Testis (tissue), 2 donors: Measurements from ENCODE around the gene CEBPE.

Experiments
- POLR2A ChIP-seq: fragments of 450-650 bp; IDR thresholded peaks from one replicate; pipeline ENCODE4 v1.6.1; 2017; ENCODE audit warnings: antibody characterized with exemption, mild to moderate bottlenecking, moderate library complexity
- TF ChIP-seq, protein P1 (sequence below), 3 experiments: fragments of 450-650 bp in 2 of 3; fragments of 200-600 bp in 1 of 3; sonication (generic) in 1 of 3; IDR thresholded peaks; one replicate each; pipeline ENCODE4 v1.5.1; 2016 to 2019; ENCODE audit warnings: antibody characterized with exemption in 3 of 3, mild to moderate bottlenecking in 2 of 3, moderate library complexity in 1 of 3

DNA sequence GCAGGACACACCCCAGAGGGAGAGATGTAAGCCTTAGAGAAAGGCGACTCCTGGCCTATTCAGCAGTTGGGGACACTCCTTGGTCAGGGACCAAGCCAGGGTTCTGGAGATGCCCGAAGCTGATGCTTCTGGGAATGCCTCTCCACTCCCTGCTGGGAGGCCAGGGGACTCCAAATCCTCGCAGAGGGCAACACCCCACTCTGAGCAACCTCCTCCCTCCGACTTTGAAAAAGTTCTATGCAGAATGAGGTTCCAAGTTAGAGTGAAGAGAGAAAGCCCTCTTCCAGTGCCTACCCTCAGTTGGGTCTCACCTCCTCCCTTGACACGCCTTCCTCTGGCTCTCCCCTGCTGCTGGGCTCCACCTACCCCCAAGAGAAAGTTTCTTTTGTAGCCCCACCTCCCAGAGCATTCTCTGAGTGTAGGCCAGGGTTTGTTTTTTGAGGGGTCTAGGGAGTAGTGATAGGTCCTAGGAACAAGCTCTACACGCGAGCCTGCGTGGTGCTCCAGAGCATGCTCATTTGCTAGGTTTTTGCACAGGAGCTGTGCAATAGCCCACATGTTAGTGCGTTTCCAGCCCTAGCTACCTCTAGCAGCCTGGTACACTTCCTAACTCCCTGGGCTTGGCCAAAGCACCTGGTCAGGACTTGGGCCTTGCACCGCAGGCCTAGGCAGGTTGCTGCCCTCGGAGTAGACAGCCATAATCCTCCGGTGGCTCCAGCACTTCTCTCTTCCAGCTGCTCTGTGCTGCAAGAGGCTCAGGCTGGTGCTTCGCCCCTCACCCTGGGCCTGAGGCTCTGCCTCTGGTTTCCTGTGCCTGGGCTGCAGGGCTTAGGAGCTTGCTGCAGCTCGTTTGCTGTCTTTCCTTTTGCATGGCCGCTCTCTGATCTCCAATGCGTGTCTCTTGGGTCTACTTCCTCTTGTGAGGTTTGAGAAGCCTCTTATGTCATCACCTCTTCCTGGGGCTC, 590 bp upstream of the CEBPE start:
- TF ChIP-seq, protein P1, sequence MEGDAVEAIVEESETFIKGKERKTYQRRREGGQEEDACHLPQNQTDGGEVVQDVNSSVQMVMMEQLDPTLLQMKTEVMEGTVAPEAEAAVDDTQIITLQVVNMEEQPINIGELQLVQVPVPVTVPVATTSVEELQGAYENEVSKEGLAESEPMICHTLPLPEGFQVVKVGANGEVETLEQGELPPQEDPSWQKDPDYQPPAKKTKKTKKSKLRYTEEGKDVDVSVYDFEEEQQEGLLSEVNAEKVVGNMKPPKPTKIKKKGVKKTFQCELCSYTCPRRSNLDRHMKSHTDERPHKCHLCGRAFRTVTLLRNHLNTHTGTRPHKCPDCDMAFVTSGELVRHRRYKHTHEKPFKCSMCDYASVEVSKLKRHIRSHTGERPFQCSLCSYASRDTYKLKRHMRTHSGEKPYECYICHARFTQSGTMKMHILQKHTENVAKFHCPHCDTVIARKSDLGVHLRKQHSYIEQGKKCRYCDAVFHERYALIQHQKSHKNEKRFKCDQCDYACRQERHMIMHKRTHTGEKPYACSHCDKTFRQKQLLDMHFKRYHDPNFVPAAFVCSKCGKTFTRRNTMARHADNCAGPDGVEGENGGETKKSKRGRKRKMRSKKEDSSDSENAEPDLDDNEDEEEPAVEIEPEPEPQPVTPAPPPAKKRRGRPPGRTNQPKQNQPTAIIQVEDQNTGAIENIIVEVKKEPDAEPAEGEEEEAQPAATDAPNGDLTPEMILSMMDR (IDR thresholded peaks at IDR 0.05), result no peak
- TF ChIP-seq POLR2A, result no peak
